Uterus (tissue), 2 donors: ENCODE measurements around the gene RPL36.

ENCODE experiments used
- POLR2A ChIP-seq, 2 donors: fragments of 450-650 bp; IDR thresholded peaks; one replicate each; pipeline ENCODE4 v1.6.1; 2016; ENCODE audit warnings: antibody characterized with exemption in 2 of 2, mild to moderate bottlenecking in 1 of 2, moderate library complexity in 1 of 2
- TF ChIP-seq, protein P1 (sequence below), 4 experiments: fragments of 200-600 bp in 2 of 4; fragments of 450-650 bp in 2 of 4; sonication (generic) in 2 of 4; IDR thresholded peaks; one replicate each; pipeline ENCODE4 v1.5.1; 2016 to 2019; ENCODE audit warnings: antibody characterized with exemption in 4 of 4, mild to moderate bottlenecking in 2 of 4, moderate library complexity in 1 of 4

GRCh38 chr19:5687360-5688198 lies 2.5 kb upstream of the RPL36 start:
- TF ChIP-seq, protein P1, sequence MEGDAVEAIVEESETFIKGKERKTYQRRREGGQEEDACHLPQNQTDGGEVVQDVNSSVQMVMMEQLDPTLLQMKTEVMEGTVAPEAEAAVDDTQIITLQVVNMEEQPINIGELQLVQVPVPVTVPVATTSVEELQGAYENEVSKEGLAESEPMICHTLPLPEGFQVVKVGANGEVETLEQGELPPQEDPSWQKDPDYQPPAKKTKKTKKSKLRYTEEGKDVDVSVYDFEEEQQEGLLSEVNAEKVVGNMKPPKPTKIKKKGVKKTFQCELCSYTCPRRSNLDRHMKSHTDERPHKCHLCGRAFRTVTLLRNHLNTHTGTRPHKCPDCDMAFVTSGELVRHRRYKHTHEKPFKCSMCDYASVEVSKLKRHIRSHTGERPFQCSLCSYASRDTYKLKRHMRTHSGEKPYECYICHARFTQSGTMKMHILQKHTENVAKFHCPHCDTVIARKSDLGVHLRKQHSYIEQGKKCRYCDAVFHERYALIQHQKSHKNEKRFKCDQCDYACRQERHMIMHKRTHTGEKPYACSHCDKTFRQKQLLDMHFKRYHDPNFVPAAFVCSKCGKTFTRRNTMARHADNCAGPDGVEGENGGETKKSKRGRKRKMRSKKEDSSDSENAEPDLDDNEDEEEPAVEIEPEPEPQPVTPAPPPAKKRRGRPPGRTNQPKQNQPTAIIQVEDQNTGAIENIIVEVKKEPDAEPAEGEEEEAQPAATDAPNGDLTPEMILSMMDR (IDR thresholded peaks at IDR 0.05) = no peak
- no peak for TF ChIP-seq POLR2A (IDR thresholded peaks at IDR 0.05)
